Measurements from ENCODE around the gene PRF1.
A peak's percentile ranks its signal among the peaks of the same experiment; 100 is the strongest.

Gene PRF1

DNA sequence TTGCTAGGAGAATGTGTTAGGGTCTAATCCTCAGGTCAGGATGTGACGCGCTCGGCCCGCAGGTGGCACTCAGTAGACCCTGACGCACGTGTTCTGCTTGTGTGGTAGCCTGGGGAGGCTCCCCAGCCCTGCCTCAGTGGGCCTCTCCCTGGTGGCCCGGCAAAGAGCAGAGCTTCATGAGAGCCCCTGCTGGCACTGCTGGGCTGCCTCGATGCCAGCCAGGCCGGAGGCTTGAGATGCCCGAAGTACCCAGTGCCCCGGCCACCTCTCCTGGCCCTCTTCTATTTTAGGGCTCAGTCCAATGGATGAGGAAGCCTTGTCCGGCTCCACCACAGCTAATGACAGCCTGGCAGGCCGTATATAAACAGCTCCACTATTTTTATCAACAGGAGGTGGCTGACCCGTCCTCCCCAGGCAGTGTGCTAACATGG, 42.0 kb downstream of the PRF1 start:
- no peak for DNase-seq (ENCODE audit: low spot score)

DNA sequence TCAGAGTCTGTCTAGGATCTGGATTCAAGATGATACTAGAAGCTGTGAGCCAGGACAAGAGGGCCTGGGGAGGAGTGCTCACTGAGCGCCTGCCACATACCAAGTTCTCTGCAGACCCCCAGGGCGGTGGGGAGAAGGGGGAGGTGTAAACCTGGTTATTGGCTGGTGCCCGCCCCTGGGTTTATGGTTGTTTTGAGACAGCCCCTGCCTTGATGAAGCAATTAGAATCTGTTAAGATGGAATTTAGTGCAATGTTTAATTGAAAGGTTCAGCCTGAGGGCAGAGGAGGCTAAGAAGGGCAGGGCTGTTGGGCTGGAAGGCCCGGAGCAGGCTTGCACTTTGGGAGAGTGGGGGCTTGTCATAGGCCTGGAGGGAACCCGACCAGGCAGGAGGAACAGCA, 42.7 kb downstream of the PRF1 start:
- DNase-seq (ENCODE audit: low spot score) = no peak

DNA sequence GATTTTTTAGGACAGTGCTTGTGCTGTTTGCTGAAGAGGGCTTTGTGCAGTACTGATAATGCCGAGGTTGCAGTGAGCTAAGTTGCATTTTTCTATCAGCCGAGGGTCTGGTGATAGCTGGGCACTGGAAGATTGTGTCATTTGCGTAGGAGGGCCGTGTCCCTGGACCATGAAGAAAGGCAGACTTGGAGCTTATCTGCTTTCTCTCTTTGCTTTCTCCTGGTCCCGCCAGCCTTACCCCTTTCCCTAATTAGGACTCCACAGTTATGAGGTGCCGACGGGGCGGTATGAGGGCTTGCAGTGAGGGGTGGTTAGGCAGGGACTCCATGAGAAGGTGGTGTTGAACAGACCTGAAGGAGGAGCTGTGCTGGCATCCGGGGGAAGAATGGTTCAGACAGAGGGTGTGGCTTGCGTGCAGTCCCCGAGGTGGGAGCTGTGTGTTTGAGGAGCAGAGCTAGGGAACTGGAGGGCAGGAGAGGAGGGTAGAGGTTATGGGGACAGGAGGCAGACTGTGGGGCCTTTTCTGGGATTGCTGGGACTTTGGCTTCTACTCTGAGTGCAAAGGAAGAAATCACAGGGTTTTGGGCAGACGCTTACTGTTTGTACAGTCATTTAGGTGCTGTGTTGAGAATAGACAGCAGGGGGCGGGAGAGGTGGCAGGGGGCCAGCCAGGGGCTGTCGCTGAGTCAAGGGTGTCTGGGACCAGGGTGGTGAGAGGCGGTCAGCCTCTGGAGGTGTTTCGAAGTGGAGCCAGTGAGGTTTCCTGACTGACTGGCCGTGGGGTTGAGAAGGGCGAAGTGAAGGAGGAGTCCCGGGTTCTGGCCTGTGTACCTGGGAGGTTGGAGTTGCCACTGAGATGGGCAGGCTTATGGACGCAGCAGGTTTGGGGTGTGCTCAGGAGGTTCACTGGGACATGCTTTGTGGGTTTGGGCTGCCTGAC, 43.4 kb downstream of the PRF1 start:
- peak; percentile 37 for DNase-seq (ENCODE audit: low spot score)

DNA sequence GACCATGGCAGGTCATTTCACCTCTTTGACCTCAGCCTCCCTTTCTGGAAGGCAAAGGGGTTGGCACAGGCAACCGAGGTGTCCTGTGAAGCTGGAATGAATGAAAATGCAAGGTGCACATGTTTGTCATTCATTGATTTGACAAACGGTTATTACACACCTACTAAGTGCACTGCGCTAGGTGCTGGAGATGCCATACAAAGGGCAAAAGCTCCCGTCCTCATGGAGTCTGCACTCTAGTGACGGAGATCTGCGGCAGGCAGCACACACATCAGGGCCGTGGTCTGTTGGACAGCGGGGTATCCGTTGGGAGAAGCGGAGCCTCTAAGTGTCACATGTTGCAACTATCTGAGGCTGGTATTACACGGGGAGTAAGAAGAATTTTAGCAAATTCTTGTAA, 44.2 kb downstream of the PRF1 start:
- DNase-seq (ENCODE audit: low spot score) = no peak

DNA sequence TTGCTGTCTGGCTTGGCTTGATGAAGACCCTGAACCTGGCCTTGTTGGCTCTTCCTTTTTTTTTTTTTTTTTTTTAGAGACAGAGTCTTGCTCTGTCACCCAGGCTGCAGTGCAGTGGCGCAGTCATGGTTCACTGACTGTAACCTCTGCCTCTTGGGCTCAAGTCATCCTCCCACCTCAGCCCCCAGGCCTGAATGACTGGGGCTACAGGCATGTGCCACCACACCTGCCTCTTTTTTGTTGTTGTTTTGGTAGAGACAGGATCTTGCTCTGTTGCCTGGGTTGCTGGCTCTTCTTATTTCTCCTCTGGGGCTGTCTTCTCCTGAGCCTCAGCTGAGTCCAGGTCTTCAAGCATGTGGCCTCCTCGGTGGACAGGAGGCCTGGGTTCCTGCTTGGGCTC, 44.7 kb downstream of the PRF1 start:
- DNase-seq (ENCODE audit: low spot score) = no peak

DNA sequence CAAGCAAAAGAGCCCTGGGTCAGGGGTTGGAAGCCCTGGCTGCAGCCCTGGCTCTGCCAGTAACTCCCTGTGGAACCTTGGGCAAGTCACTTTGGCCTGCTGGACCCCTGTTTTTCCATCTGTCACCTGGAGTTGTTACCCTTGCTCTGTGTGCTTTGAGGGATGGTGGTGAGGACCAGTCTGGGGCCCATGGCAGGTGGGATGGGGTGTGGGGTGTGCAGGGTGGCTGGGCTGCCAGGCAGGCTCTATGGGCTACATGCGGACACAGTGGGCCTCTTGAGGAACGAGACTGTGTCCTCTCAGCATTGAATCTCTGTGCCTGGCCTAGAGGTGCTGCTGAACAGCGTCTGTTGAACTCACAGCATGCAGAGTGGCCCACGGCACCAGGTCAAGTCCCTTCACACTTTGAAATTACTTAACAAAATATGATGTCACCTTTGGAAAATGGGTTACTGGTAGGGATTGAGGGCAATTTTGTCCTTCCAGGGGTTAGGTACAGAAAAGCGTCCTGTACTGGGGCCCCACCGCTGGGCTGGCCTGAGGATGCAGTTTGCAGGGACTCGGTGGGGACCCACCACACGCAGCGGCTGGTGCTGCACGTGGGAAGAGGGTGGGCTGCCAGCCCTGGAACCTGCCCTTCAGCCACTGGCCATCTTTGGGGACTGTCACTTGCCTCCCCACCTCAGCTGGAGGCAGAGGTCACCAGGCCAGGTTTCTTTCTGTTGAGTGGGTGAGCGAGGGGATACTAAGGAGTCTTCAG, 45.3 kb downstream of the PRF1 start:
- no peak for DNase-seq (ENCODE audit: low spot score)

DNA sequence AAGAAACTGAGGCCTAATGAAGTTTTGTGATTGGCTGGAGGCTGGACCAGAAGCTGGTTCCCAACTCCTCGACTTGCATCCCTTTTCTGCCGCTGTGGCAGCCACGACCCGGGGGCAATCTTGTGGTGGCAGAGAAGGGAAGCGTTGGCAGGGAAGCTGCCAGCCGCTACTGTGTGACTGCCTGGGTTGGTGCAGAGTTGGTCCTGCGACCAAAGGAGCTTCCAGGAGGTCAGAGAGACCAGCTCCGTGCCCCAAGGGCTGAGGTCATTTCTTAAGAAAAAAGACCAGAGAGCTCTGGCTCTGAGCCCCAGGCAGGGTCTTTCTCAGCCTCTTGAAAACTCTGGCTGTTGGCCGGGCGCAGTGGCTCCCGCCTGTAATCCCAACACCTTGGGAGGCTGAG, 47.2 kb downstream of the PRF1 start:
- DNase-seq (ENCODE audit: low spot score) = no peak

DNA sequence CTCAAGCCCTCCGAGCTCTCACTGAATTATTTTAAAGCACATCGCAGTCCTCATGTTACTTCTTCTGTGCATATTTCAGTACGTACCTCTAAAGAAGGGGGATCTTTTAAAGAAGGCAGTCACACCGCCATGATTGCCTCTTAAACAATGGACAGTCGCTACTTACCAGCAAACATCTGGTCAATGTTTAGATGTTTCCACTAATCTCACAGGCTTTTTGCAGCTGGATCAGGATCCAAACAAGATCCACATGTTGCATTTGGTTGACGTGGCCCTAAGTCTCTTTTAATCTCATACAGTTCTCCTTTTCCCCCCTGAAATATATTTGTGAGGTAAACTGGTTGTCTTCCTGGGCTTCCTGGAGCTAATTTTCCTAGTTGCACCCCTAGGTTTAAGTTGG, 50.0 kb downstream of the PRF1 start:
- no peak for DNase-seq (ENCODE audit: low spot score)

DNA sequence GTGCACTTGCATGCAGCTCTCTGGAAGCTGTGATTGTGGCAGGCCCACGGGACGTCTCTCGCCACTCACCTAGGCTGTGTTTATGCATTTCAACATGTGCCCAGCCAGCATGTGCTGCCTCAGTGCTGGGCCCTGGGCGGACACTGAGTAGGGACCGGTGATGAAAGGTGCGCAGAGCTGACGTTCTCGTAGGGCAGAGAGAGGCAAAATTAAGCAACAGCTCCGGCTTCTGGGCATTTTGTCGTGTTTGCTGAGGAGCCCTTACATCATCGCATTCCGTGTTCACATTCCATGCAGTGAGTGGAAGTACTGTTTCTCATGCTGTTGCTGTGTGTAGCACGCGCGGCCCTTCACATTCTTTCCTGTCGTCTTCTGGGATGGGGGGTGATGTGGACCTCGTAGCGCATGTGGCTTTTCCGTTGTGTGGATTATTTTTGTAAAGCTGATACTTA, 50.5 kb downstream of the PRF1 start:
- no peak for DNase-seq (ENCODE audit: low spot score)

DNA sequence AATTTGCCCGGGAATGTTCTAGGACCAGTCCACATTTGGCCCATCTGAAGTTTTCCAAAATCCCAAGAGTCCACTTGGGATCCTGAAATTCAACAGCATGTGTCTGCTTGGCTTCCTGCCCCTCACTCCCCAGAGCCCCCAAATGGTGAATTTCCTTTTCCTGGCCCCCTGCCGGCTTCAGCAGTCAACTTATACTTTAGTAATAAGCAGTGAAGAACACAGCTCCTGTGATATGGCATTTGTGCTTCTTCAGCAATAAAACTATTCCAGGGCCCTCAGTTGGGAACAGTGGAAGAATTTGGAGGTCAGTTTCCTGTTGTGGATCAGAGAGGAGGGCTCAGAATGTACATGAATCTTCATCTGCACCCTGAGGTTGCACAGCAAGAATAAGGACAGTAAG, 51.1 kb downstream of the PRF1 start:
- DNase-seq (ENCODE audit: low spot score) = no peak

DNA sequence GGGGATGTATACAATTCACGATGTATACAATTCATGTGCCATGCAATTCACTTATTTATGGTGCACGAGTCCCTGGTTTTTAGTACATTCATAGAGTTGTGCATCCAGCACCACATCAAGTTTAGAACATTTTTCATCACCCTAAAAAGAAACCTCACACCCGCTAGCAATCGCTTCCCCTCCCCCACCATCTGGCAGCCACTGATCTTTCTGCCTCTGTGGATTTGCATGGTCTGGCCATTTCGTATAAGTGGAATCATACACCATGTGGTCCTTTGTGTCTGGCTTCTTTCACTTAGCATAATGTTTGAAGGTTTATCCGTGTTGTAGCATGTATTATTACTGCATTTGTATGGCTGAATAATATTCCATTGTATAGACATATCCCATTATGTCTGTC, 52.1 kb downstream of the PRF1 start:
- no peak for DNase-seq (ENCODE audit: low spot score)

DNA sequence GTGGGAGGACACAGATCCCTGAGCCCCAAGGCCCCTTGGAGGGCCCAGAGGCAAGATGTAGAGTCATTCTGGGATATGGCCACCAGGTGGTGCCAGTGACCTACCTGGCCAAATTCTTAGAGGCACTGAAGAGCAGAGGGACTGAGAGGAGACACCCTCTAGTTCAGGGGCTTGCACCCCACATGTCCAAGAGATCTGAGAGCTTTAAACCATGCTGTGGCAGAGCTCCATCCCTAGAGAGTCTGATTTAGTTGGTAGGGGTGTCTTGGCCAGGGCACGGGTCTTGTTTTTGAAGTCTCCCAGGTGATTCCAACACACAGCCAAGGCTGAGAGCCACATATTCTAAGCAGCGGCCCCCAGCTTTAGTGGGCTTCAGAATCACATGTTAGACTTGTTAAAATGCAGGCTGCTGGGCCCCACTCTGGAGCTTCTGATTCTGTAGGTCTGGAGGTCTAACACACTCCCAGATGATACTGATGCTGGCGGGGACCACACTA, 52.5 kb downstream of the PRF1 start:
- DNase-seq (ENCODE audit: low spot score) = peak; percentile 27

DNA sequence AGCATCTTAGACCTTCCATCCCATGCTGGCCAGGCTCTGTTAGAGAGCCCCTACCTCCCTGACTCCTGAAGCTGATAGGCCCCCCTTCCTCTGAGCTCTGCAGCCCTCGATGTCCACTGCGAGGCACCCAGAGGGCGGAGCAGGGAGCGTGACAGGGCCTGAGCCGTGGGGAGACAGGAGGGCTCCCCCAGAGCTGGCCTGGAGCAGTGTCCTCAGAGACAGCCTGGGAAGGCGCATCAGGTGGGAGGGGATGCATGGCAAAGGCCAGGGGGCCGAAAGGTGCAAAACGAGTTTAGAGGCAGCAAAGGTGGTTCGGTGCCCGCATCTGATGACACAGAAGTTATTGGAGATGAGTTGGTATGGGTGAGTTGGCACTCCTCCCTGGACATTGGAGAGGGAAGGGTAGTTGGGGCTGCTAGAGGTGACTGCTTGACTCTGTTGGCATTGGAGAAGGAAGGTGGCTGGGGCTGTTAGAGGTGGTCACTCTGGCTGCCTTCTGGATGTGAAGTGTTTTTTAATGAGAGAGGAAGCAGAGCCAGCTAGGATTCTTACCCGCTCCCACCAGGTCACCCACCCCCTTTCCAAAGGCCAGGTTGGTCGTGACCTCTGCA, 53.1 kb downstream of the PRF1 start:
- no peak for DNase-seq (ENCODE audit: low spot score)
